ENCODE measurements around the gene GAK. TPM values are rescaled to one million over a fixed set of nuclear protein-coding genes. Genes with fewer than 3 reads are reported as not detected.

Gene GAK
- total RNA-seq, 1 donor = 44.0 TPM

GRCh38 chr4:882646-883045 is 49.5 kb downstream of the GAK start:
- TF ChIP-seq, protein P1, sequence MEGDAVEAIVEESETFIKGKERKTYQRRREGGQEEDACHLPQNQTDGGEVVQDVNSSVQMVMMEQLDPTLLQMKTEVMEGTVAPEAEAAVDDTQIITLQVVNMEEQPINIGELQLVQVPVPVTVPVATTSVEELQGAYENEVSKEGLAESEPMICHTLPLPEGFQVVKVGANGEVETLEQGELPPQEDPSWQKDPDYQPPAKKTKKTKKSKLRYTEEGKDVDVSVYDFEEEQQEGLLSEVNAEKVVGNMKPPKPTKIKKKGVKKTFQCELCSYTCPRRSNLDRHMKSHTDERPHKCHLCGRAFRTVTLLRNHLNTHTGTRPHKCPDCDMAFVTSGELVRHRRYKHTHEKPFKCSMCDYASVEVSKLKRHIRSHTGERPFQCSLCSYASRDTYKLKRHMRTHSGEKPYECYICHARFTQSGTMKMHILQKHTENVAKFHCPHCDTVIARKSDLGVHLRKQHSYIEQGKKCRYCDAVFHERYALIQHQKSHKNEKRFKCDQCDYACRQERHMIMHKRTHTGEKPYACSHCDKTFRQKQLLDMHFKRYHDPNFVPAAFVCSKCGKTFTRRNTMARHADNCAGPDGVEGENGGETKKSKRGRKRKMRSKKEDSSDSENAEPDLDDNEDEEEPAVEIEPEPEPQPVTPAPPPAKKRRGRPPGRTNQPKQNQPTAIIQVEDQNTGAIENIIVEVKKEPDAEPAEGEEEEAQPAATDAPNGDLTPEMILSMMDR (IDR thresholded peaks at IDR 0.05; ENCODE audit: insufficient read depth, low read depth, low read length) = no peak
- no peak overlapping the region for H3K4me3 ChIP-seq (ENCODE audit: low read depth, low read length)
- DNase-seq (ENCODE audit: low read depth) = no peak

DNA sequence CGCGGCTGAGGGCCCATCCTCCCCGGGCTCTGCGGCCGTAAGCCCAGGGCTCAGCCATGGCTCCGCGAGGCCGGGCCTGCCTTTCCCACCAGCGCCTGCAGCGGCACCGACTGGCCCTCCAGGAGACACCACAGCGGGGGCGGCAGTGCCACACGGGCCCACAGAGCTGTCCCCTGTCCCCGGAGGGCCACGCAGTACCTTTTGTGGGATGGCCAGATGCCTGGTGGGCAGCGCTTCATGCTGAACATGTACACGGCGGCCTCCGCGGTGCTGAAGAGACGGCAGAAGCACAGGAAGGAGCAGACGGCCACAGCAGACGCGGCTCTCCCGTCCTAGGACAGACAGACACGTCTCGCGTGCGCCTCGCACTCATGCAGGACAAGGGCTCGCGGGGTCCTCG is 50.4 kb downstream of the GAK start:
- DNase-seq (ENCODE audit: low read depth) = no peak
- TF ChIP-seq, protein P1 (IDR thresholded peaks at IDR 0.05; ENCODE audit: insufficient read depth, low read depth, low read length) = no peak
- no peak overlapping the region for H3K4me3 ChIP-seq (ENCODE audit: low read depth, low read length)

- no peak overlapping the region for H3K4me3 ChIP-seq (ENCODE audit: low read depth, low read length)
- TF ChIP-seq, protein P1 (IDR thresholded peaks at IDR 0.05; ENCODE audit: insufficient read depth, low read depth, low read length) = no peak
- DNase-seq (ENCODE audit: low read depth) = no peak
These were observed 51.3 kb downstream of the GAK start for GRCh38 chr4:880684-881405.

DNA sequence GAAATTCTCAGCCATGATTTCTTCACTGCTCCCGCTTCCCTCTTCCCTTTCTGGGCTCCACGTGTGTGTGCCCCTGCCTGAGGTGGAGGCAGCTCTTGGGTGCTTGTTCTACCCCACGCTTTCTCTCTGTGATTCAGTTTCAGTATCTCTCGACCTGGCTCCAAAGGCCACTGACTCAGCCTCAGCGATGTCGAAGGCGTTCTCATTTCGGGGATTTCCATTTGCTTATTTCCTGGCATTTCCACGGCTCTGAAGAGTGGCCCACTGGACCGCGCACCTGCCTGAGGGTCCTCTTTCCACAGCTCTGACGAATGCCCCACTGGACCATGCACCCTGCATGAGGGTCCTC is 52.4 kb downstream of the GAK start:
- no peak for DNase-seq (ENCODE audit: low read depth)
- no peak overlapping the region for H3K4me3 ChIP-seq (ENCODE audit: low read depth, low read length)
- TF ChIP-seq, protein P1 (IDR thresholded peaks at IDR 0.05; ENCODE audit: insufficient read depth, low read depth, low read length) = no peak

GRCh38 chr4:878796-879728 is 53.1 kb downstream of the GAK start:
- TF ChIP-seq, protein P1 (IDR thresholded peaks at IDR 0.05; ENCODE audit: insufficient read depth, low read depth, low read length) = no peak
- DNase-seq (ENCODE audit: low read depth) = no peak
- H3K4me3 ChIP-seq (ENCODE audit: low read depth, low read length) = no peak overlapping the region

- H3K4me3 ChIP-seq (ENCODE audit: low read depth, low read length) = no peak overlapping the region
- TF ChIP-seq, protein P1 (IDR thresholded peaks at IDR 0.05; ENCODE audit: insufficient read depth, low read depth, low read length) = no peak
- no peak for DNase-seq (ENCODE audit: low read depth)
These were observed 54.6 kb downstream of the GAK start for GRCh38 chr4:877502-877901.

Measured in fibroblast of villous mesenchyme (primary cell).